C4-2B (cell line): Measurements from ENCODE around the gene GMPS.

Experiments used
- ZFX ChIP-seq: fragments of 450-650 bp; IDR thresholded peaks from 2 replicates; pipeline ENCODE4 v1.6.1; 2017
- TF ChIP-seq, protein P1 (sequence below): fragments of 450-650 bp; conservative IDR thresholded peaks from 2 replicates; pipeline ENCODE4 v1.5.1; 2017; ENCODE audit warnings: mild to moderate bottlenecking

GRCh38 chr3:155861476-155862183 lies 8.8 kb upstream of the GMPS start:
- TF ChIP-seq, protein P1, sequence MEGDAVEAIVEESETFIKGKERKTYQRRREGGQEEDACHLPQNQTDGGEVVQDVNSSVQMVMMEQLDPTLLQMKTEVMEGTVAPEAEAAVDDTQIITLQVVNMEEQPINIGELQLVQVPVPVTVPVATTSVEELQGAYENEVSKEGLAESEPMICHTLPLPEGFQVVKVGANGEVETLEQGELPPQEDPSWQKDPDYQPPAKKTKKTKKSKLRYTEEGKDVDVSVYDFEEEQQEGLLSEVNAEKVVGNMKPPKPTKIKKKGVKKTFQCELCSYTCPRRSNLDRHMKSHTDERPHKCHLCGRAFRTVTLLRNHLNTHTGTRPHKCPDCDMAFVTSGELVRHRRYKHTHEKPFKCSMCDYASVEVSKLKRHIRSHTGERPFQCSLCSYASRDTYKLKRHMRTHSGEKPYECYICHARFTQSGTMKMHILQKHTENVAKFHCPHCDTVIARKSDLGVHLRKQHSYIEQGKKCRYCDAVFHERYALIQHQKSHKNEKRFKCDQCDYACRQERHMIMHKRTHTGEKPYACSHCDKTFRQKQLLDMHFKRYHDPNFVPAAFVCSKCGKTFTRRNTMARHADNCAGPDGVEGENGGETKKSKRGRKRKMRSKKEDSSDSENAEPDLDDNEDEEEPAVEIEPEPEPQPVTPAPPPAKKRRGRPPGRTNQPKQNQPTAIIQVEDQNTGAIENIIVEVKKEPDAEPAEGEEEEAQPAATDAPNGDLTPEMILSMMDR: no peak
- TF ChIP-seq ZFX: no peak
